Measurements from ENCODE around the gene LHFPL6.

LHFPL6 gene

DNA sequence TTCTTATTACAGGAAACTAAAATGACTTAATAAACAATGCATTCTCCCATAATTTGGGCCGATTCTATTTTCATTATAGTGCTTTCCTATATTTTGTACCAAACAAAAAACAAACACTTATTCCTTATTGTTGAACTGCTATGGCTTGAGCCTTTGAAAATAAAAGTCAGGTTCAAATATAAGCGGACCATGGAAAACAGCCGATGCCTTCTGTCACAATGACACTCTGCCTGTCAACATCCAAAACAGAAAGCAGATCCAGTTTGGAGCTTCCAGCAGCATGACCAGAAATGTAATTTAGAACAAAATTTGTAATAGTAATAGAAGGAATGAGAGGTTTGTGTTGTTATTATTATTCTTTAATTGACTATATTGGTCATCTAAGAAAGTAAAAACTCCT is 194.5 kb downstream of the LHFPL6 start:
- TF ChIP-seq, protein P1, sequence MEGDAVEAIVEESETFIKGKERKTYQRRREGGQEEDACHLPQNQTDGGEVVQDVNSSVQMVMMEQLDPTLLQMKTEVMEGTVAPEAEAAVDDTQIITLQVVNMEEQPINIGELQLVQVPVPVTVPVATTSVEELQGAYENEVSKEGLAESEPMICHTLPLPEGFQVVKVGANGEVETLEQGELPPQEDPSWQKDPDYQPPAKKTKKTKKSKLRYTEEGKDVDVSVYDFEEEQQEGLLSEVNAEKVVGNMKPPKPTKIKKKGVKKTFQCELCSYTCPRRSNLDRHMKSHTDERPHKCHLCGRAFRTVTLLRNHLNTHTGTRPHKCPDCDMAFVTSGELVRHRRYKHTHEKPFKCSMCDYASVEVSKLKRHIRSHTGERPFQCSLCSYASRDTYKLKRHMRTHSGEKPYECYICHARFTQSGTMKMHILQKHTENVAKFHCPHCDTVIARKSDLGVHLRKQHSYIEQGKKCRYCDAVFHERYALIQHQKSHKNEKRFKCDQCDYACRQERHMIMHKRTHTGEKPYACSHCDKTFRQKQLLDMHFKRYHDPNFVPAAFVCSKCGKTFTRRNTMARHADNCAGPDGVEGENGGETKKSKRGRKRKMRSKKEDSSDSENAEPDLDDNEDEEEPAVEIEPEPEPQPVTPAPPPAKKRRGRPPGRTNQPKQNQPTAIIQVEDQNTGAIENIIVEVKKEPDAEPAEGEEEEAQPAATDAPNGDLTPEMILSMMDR (IDR thresholded peaks at IDR 0.05): no peak

DNA sequence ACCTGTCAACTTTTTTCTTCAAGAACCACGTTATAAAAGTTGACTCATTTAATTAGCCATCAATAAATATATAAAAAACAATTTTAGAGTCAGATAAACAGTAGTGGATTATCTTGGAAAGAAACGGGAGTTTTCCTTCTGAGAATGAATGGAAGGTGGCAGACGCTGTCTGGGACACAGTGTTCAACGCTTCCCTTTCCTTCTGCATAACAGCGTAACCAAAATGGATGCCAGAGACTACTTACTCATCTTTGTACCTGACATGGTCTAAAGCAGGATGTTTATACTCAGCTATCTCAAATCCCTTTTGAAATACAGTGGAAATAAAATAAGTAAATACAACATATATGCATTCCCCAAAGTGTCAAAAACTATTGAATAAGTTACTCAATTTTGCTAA is 195.2 kb downstream of the LHFPL6 start:
- TF ChIP-seq, protein P1 (IDR thresholded peaks at IDR 0.05): no peak

DNA sequence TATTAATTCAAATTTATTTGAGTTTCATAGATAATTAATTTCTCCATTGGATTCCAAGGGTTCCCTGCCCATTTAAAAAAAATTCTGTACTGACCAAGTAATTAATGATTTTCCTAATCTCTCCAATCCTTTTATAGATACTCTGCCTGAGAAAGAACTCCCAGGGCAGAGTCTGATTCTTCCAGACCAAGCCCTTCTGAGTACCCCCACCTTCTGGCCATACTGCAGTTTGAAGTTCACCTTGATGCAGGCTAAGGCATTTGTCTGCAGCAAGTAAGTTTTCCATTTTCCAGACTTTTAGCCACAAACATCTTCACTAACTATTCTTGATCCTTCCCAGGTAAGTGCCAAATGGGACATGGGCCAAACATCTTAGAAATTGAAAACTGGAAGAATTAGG is 195.9 kb downstream of the LHFPL6 start:
- TF ChIP-seq, protein P1 (IDR thresholded peaks at IDR 0.05): no peak

DNA sequence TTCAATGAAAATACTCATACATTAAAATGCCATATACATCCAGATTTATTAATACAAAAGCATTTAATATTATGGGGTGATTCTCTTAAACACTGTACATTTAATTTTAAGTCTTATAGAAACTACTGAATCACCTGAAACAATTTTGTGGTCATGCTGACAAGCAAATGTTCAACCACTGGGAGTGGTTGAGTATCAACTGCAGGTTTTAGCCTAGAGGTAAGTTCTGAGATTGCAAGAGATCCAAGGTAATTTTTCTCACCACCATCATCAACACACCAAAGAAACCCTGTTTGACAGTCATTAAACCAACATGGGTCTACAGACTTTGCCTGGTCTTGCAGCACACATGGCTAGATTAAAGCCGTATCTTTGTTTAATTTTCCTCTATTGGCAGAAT is 196.3 kb downstream of the LHFPL6 start:
- TF ChIP-seq, protein P1 (IDR thresholded peaks at IDR 0.05): no peak

DNA sequence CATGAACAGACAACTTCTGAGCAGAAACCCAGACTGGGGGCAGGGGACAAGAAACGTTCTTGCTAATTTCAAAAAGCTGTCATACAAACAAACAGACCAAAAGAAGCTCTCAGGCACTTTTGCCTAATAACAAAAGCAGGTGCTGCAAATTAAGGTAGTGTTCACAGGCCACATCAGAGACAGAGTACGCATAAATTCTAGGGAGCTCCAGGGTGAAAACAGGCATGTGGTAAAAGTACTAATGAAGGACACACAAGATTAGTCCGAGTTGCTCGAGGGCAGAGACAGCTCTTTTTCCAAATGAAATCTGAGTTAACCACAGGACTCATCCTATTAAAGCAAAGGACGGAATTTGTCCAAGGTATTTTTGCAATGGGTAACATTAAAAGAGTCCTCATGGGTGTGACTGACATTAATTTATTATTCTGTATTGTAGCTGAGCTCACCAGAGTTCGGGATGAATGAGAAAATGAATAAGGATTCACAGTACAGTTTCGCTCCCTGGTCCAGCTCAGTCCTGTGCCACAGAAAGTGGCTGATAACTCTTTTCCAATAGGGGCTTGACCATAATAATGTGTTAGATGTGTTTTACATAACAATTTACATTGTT is 197.3 kb downstream of the LHFPL6 start:
- TF ChIP-seq, protein P1 (IDR thresholded peaks at IDR 0.05): no peak

DNA sequence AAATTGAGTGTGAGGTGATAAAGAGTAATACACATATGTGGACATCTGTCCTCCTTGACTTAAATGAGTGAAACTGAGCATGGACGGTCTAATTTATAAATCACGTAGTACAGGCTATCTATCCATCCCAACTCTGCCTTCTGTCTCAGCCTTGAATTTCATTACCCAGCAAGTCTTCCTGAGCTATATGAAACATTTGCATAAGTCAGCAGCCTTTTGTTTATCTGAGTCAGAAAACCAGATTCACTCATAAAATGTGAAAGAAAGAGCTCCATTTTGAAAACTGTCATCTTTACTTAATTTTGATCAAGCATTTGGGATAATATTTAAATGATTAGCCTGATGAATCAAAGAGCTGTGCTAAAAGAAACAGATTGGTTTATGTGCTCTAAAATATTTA is 197.9 kb downstream of the LHFPL6 start:
- TF ChIP-seq, protein P1 (IDR thresholded peaks at IDR 0.05): no peak

DNA sequence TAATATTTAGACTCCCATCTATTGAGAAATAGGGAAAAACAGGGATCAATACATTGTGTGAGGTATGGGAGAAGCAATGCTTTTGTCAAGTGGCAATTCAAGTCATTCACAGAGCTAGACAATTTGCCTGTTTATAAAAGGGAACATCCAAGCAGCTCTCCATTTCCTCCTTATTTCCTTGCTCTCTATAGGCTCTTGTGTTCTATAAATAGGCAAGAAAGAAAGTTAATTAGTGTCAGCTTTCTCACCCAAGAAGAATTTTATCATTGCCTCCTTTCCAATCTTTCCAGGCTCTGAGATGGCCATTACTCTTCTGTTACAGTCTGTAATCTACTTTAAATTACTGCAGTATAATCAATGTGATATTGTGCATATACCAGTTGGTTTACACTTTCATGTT is 199.9 kb downstream of the LHFPL6 start:
- TF ChIP-seq, protein P1 (IDR thresholded peaks at IDR 0.05): no peak
